K562 (cell line): Measurements from ENCODE around the gene PFN3. TPM values are rescaled to one million over a fixed set of nuclear protein-coding genes. Genes with fewer than 3 reads are reported as not detected.

Source experiments
- BCLAF1 ChIP-seq, 2 experiments: fragments of 450-650 bp in 1 of 2; IDR thresholded peaks; 2 replicates each; pipeline ENCODE4 v1.6.1; 2011 to 2017; ENCODE audit warnings: low read depth in 2 of 2, antibody characterized with exemption in 1 of 2, borderline replicate concordance in 1 of 2, low read length in 1 of 2, mild to moderate bottlenecking in 1 of 2, mixed read lengths in 1 of 2; ENCODE audit not compliant: control insufficient read depth in 1 of 2
- E2F3 ChIP-seq: fragments of 250-450 bp; sonication (Bioruptor Pico); IDR thresholded peaks from 2 replicates; pipeline ENCODE4 v1.4.0; 2020; ENCODE audit warnings: mild to moderate bottlenecking
- ERF ChIP-seq: fragments of 450-650 bp; formaldehyde crosslinking; IDR thresholded peaks from 2 replicates; pipeline ENCODE4 v1.4.0; 2020; ENCODE audit warnings: mild to moderate bottlenecking, mixed read lengths
- HOXB6 ChIP-seq: fragments of 250-450 bp; sonication (Bioruptor Pico); IDR thresholded peaks from 2 replicates; pipeline ENCODE4 v1.5.1; 2022; ENCODE audit warnings: mild to moderate bottlenecking, borderline replicate concordance
- MAFF ChIP-seq: IDR thresholded peaks from 2 replicates; pipeline ENCODE4 v1.6.1; 2012; ENCODE audit warnings: low read length, improper control_type of control experiment
- MEF2D ChIP-seq: conservative IDR thresholded peaks from 2 replicates; pipeline ENCODE4 v1.6.1; 2016; ENCODE audit warnings: low read depth, missing genetic modification characterization, missing compliant biosample characterization
- PHB ChIP-seq: fragments of 250-450 bp; sonication (Bioruptor Pico); IDR thresholded peaks from 2 replicates; pipeline ENCODE4 v1.5.0; 2021
- SIRT6 ChIP-seq: IDR thresholded peaks from one replicate; pipeline ENCODE4 v1.6.1; 2012; ENCODE audit warnings: low read depth, mild to moderate bottlenecking, control low read depth, inconsistent platforms, low read length, moderate library complexity
- SMAD2 ChIP-seq: fragments of 150-350 bp; IDR thresholded peaks from 2 replicates; pipeline ENCODE4 v1.6.1; 2014; ENCODE audit warnings: low read depth, mild to moderate bottlenecking, low read length
- SMAD3 ChIP-seq: fragments of 450-650 bp; formaldehyde crosslinking; conservative IDR thresholded peaks from 2 replicates; pipeline ENCODE4 v1.4.0; 2020; ENCODE audit warnings: mild to moderate bottlenecking
- ZBTB11 ChIP-seq, 3 experiments: fragments of 200-800 bp in 1 of 3; fragments of 250-450 bp in 1 of 3; fragments of 450-650 bp in 1 of 3; sonication (Bioruptor Pico) in 1 of 3; sonication (Bioruptor generic) in 1 of 3; formaldehyde crosslinking in 1 of 3; IDR thresholded peaks; 2 replicates each; pipeline versions ENCODE4 v1.6.1 to v1.8.0; 2016 to 2022; ENCODE audit warnings: mild to moderate bottlenecking in 2 of 3, missing genetic modification characterization in 2 of 3, missing compliant biosample characterization in 1 of 3, moderate library complexity in 1 of 3
- ZNF146 ChIP-seq: IDR thresholded peaks from one replicate; pipeline ENCODE4 v1.6.1; 2018; ENCODE audit warnings: missing compliant biosample characterization; ENCODE audit not compliant: unreplicated experiment
- ZNF431 ChIP-seq: sonication (generic); formaldehyde crosslinking; IDR thresholded peaks from 2 replicates; pipeline ENCODE4 v1.8.0; 2022; ENCODE audit warnings: mild to moderate bottlenecking, missing genetic modification reagents
- ZSCAN29 ChIP-seq: fragments of 450-650 bp; IDR thresholded peaks from 2 replicates; pipeline ENCODE4 v1.6.1; 2017
- polyA plus RNA-seq, 8 experiments: library from polyadenylated mRNA; depleted of rRNA in 4 of 8; stranded (reverse) in 5 of 8; unstranded in 3 of 8; fragments of >200 nt; fragmentation: Nextera tagmentation in 2 of 8; fragmentation: Illumina TruSeq in 1 of 8; extraction: Ambion mirVana in 2 of 8; extraction: Trizol in 1 of 8; gene quantifications; 2 replicates each; pipeline versions ENCODE4 v1.2.1 to v1.2.3, GENCODE V29; 2011 to 2014; ENCODE audit warnings: inconsistent platforms in 1 of 8, missing spikeins in 1 of 8
- total RNA-seq, 7 experiments: library from RNA; depleted of rRNA in 6 of 7; stranded (reverse); fragments of >200 nt in 6 of 7; fragmentation: Illumina TruSeq in 2 of 7; extraction: Trizol in 2 of 7; gene quantifications; 2 replicates each; pipeline versions ENCODE4 v1.2.1 to v1.2.3, GENCODE V29; 2011 to 2021; ENCODE audit warnings: low replicate concordance in 1 of 7
- TF ChIP-seq, protein P1 (sequence below): fragments of 450-650 bp; conservative IDR thresholded peaks from 2 replicates; pipeline ENCODE4 v1.6.1; 2016; ENCODE audit warnings: missing genetic modification characterization, low read depth, mild to moderate bottlenecking, control low read depth, missing compliant biosample characterization

The PFN3 gene
- total and polyA plus RNA-seq, 9 of the 15 experiments (the other 6 are each of a cell fraction or from before 2014, with no cell fraction given), result not detected

DNA sequence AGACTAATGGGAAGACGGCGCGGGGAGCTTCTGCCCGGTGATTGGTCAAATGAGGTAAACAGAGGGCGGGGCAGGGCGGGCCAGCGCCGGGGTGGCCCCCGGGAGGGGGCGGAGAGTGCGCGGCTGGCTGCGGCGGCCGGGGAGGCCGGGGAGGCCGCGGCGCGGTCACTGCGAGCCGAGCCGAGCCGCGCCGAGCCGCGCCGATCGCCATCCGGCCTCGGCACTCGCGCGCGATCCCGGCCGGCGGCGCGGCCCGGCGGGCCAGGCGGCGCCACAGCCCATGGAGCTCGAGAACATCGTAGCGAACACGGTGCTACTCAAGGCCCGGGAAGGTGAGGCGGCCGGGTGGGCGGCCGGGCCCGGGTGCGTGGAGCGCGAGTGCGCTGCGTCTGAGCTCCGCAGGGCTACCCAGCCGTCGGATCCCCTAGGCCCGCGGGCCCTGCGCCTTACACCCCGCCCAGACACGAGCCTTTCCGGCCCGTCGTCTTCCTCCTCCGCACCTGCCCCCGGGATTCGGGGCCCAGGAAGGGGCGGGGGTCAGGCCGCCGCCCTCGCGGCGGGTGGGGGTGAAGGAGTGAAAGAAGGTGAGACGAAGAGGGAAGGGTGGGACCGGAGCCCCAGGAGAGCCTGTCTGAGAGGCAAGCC lies 26.2 kb upstream of the PFN3 start, which contains the start of gene GRK6 (continued):
- peak in 1 of 3 experiments; percentile 67; a peak in 2 of 6 replicates for TF ChIP-seq ZBTB11 (CRISPR knock-in tag; IDR thresholded peaks at IDR 0.05)
- TF ChIP-seq PHB, result 0 out of 2 replicates have a peak, but pooled peaks have one; percentile 40
- no peak for TF ChIP-seq ZNF146 (CRISPR knock-in tag)
- TF ChIP-seq ZSCAN29, result no peak
- TF ChIP-seq ERF, result peak; percentile 82; the same call in 1 of the 2 replicates
- no peak for TF ChIP-seq SMAD3 (CRISPR knock-in tag)
- TF ChIP-seq, protein P1, sequence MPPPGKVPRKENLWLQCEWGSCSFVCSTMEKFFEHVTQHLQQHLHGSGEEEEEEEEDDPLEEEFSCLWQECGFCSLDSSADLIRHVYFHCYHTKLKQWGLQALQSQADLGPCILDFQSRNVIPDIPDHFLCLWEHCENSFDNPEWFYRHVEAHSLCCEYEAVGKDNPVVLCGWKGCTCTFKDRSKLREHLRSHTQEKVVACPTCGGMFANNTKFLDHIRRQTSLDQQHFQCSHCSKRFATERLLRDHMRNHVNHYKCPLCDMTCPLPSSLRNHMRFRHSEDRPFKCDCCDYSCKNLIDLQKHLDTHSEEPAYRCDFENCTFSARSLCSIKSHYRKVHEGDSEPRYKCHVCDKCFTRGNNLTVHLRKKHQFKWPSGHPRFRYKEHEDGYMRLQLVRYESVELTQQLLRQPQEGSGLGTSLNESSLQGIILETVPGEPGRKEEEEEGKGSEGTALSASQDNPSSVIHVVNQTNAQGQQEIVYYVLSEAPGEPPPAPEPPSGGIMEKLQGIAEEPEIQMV (tag), result no peak
- TF ChIP-seq SIRT6, result no peak
- no peak; the same call in 1 of the 2 replicates for TF ChIP-seq ZNF431 (CRISPR knock-in tag)
- no peak for TF ChIP-seq MEF2D (tag)
- no peak for TF ChIP-seq SMAD2
- TF ChIP-seq HOXB6 (CRISPR knock-in tag), result no peak
- no peak for TF ChIP-seq BCLAF1 (IDR thresholded peaks at IDR 0.05; ENCODE audit: borderline replicate concordance in 1 of 2, control insufficient read depth in 1 of 2, low read depth in 2 of 2, low read length in 1 of 2)
- TF ChIP-seq MAFF, result no peak
- no peak for TF ChIP-seq E2F3 (CRISPR knock-in tag)
